Parathyroid adenoma (tissue), 2 donors: Measurements from ENCODE around the gene FAM222A.

Experiments
- H2AFZ ChIP-seq: fragments of 300-600 bp; sonication (generic); one replicate; pipeline ENCODE4 v1.7.0; 2017; ENCODE audit warnings: antibody characterized with exemption, mild to moderate bottlenecking
- H3K27ac ChIP-seq: fragments of 300-600 bp; sonication (generic); one replicate; pipeline ENCODE4 v1.7.0; 2017
- H3K27me3 ChIP-seq: fragments of 300-600 bp; sonication (generic); one replicate; pipeline ENCODE4 v1.7.0; 2017; ENCODE audit warnings: low read length; ENCODE audit not compliant: control insufficient read depth, insufficient read depth
- H3K36me3 ChIP-seq: fragments of 300-600 bp; sonication (generic); one replicate; pipeline ENCODE4 v1.7.0; 2017; ENCODE audit warnings: low read length; ENCODE audit not compliant: control insufficient read depth, insufficient read depth
- H3K4me1 ChIP-seq: fragments of 300-600 bp; sonication (generic); one replicate; pipeline ENCODE4 v1.7.0; 2017; ENCODE audit warnings: control low read depth
- H3K4me2 ChIP-seq: fragments of 300-600 bp; sonication (generic); one replicate; pipeline ENCODE4 v1.7.0; 2017; ENCODE audit warnings: low read length
- H3K4me3 ChIP-seq: fragments of 300-600 bp; sonication (generic); one replicate; pipeline ENCODE4 v1.7.0; 2017; ENCODE audit warnings: low read depth, low read length
- H3K79me2 ChIP-seq: fragments of 300-600 bp; sonication (generic); one replicate; pipeline ENCODE4 v1.7.0; 2017; ENCODE audit warnings: control low read depth
- H3K9ac ChIP-seq: fragments of 300-600 bp; sonication (generic); one replicate; pipeline ENCODE4 v1.7.0; 2017; ENCODE audit warnings: mild to moderate bottlenecking
- H3K9me3 ChIP-seq: fragments of 300-600 bp; sonication (generic); one replicate; pipeline ENCODE4 v1.7.0; 2017; ENCODE audit warnings: low read length; ENCODE audit not compliant: control insufficient read depth
- TF ChIP-seq, protein P1 (sequence below): fragments of 300-600 bp; sonication (generic); IDR thresholded peaks from one replicate; pipeline ENCODE4 v1.7.0; 2017; ENCODE audit warnings: antibody characterized with exemption, mild to moderate bottlenecking
- donor health status: primary hyperparathyroidism.

FAM222A gene

DNA sequence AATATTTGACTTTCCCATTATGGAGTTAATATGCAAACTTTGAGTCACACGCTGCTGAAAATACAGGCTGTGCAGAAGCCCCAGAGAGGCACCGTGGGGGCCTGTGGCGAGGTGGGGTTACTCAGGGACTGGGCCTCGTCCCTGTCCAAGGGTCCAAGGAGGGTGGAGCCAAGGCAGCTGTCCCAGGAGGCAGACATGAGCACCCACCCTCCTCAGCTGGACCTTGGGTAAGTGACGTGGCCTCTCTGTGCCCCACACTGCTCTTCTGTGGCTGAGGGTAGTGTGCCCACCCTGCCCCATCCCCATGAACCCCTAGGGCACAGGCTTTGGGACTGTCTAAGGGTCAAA lies 39.4 kb downstream of the FAM222A start:
- H3K9ac ChIP-seq: no peak overlapping the region
- H3K27ac ChIP-seq: no peak overlapping the region
- TF ChIP-seq, protein P1, sequence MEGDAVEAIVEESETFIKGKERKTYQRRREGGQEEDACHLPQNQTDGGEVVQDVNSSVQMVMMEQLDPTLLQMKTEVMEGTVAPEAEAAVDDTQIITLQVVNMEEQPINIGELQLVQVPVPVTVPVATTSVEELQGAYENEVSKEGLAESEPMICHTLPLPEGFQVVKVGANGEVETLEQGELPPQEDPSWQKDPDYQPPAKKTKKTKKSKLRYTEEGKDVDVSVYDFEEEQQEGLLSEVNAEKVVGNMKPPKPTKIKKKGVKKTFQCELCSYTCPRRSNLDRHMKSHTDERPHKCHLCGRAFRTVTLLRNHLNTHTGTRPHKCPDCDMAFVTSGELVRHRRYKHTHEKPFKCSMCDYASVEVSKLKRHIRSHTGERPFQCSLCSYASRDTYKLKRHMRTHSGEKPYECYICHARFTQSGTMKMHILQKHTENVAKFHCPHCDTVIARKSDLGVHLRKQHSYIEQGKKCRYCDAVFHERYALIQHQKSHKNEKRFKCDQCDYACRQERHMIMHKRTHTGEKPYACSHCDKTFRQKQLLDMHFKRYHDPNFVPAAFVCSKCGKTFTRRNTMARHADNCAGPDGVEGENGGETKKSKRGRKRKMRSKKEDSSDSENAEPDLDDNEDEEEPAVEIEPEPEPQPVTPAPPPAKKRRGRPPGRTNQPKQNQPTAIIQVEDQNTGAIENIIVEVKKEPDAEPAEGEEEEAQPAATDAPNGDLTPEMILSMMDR: no peak
- H3K4me1 ChIP-seq: no peaks in the 10 kb centered on the region
- H3K27me3 ChIP-seq: no peaks in the 10 kb centered on the region
- no peaks in the 10 kb centered on the region for H3K9me3 ChIP-seq
- no peak overlapping the region for H3K4me3 ChIP-seq
- no peak overlapping the region for H3K4me2 ChIP-seq
- H2AFZ ChIP-seq: no peak overlapping the region
- no peaks in the 10 kb centered on the region for H3K36me3 ChIP-seq
- no peaks in the 10 kb centered on the region for H3K79me2 ChIP-seq

DNA sequence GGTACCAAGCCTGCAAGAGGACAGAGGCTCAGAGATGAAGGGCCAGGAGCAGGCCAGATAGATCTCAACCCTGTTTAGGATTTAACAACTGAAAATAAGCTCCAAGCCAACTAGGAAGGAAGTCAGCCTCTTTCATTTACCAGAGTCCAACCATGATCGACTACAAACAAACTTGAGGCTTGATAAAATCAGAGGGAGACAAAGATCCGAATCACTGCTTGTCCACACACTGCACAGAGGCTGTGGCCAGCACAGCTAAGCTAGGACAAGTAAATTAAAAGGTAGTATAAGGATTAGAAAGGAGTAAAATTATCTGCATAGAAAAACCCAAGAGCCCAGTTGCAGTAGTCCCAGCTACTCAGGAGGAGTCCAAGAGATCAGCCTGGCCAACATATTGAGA lies 40.3 kb downstream of the FAM222A start:
- Histone ChIP-seq H3K9ac (no peak overlapping the region), H3K4me3 (no peak overlapping the region), H3K4me2 (no peak overlapping the region), H3K79me2 (no peaks in the 10 kb centered on the region), H2AFZ (no peak overlapping the region), H3K9me3 (no peaks in the 10 kb centered on the region), H3K4me1 (no peaks in the 10 kb centered on the region), H3K36me3 (no peaks in the 10 kb centered on the region), H3K27me3 (no peaks in the 10 kb centered on the region), H3K27ac (no peak overlapping the region)
- TF ChIP-seq, protein P1: no peak

DNA sequence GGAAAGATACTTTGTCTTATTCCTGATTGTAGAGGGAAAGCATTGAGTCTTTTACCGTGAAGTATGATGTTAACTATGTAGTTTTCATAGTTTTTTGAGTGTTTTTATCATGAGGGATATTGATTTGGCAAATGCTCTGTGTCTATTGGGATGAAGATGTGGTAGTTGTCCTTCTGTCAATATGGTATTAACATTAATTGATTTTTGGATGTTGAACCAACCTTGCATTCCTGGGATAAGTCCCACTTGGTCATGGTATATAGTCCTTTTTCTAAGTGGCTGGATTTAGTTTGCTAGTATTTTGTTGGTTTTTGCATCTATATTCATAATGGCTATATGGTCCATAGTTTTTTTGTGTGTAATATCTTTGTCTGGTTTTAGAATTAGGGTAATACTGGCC lies 42.8 kb downstream of the FAM222A start:
- Histone ChIP-seq H3K79me2 (no peaks in the 10 kb centered on the region), H3K9ac (no peak overlapping the region), H3K27ac (no peak overlapping the region), H3K9me3 (no peaks in the 10 kb centered on the region), H3K27me3 (no peaks in the 10 kb centered on the region), H3K4me2 (no peak overlapping the region), H3K4me3 (no peak overlapping the region), H3K4me1 (peaks cover 4% of the 10 kb centered on the region), H3K36me3 (no peaks in the 10 kb centered on the region), H2AFZ (no peak overlapping the region)
- TF ChIP-seq, protein P1: no peak

DNA sequence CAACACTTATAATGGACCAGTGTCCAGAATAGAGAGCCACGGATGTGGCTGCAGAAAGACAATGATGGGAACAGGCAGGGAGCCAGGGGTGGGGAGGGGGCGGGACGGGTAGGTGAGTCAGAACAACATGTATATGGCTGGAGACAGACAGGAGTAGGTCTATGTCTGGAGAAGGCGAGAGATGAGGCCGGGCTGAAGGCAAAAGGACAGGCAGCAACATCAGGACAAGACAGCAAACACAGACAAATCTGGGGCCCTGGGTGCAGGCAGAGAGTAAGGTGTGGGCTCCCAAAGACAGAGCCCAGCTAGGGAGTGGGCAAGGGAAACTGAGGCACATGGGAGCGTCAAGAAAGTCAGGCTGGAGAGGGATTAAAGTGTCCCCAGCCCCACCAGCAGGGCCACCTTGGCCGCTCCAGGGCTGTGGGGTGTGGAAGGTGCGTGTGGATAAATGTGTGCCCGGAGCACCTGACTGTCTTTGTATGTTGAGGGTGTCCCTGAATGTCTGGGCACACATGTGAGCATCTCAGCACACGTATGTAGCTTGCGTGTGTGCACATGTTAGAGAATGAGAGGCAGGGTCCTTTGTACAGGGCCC lies 44.1 kb downstream of the FAM222A start:
- Histone ChIP-seq H3K4me1 (peaks cover 4% of the 10 kb centered on the region), H3K27ac (no peak overlapping the region), H3K9ac (no peak overlapping the region)

More for the DNA sequence above, 44.1 kb downstream of the FAM222A start:
- H3K36me3 ChIP-seq: no peaks in the 10 kb centered on the region
- TF ChIP-seq, protein P1: no peak
- no peaks in the 10 kb centered on the region for H3K79me2 ChIP-seq
- H3K9me3 ChIP-seq: no peaks in the 10 kb centered on the region
- H3K4me3 ChIP-seq: no peak overlapping the region
- no peak overlapping the region for H2AFZ ChIP-seq
- no peak overlapping the region for H3K4me2 ChIP-seq
- no peaks in the 10 kb centered on the region for H3K27me3 ChIP-seq
